Kidney (tissue), 14 donors: ENCODE measurements around the gene CCSAP. TPM values are rescaled to one million over a fixed set of nuclear protein-coding genes. Genes with fewer than 3 reads are reported as not detected.

Source experiments
- DNase-seq, 5 donors: peaks; one replicate each; pipeline ENCODE4 v3.0.0-alpha.2; 2013 to 2020
- FAIRE-seq: peaks from 2 replicates; lab custom pipeline; 2012; peaks lifted over from hg19 to GRCh38; lab: Jason Lieb, UNC
- H3K27ac ChIP-seq, 2 donors: one replicate each; pipeline ENCODE4 v1.7.0; 2013; ENCODE audit warnings: low read depth in 2 of 2, low read length in 2 of 2, inconsistent platforms in 1 of 2
- H3K27me3 ChIP-seq: one replicate; pipeline ENCODE4 v1.7.1; 2013; ENCODE audit warnings: low read length, inconsistent platforms; ENCODE audit not compliant: control insufficient read depth, insufficient read depth
- H3K36me3 ChIP-seq, 3 donors: one replicate each; pipeline versions ENCODE4 v1.7.0 to v1.7.1; 2013; ENCODE audit warnings: low read length in 3 of 3, control low read depth in 1 of 3, inconsistent platforms in 1 of 3; ENCODE audit not compliant: insufficient read depth in 3 of 3, control insufficient read depth in 2 of 3
- H3K4me1 ChIP-seq, 3 donors: one replicate each; pipeline versions ENCODE4 v1.7.0 to v1.7.1; 2013; ENCODE audit warnings: low read length in 3 of 3, inconsistent platforms in 1 of 3, low read depth in 1 of 3; ENCODE audit not compliant: control insufficient read depth in 2 of 3, insufficient read depth in 2 of 3
- H3K4me3 ChIP-seq, 3 donors: one replicate each; pipeline versions ENCODE4 v1.7.0 to v1.8.1; 2013; ENCODE audit warnings: low read length in 3 of 3, control low read depth in 1 of 3, inconsistent platforms in 1 of 3
- H3K9ac ChIP-seq, 3 donors: one replicate each; pipeline versions ENCODE4 v1.7.0 to v1.7.1; 2013; ENCODE audit warnings: low read length in 3 of 3, control low read depth in 1 of 3, inconsistent platforms in 1 of 3
- H3K9me3 ChIP-seq, 3 donors: one replicate each; pipeline versions ENCODE4 v1.7.0 to v1.7.1; 2013; ENCODE audit warnings: low read length in 3 of 3, control low read depth in 1 of 3, inconsistent platforms in 1 of 3; ENCODE audit not compliant: control insufficient read depth in 2 of 3, insufficient read depth in 1 of 3
- intact Hi-C: fragments of 100-400 bp; cut with DNase I; formaldehyde crosslinking; loops from one replicate; pipeline ENCODE4 v1.11.1; 2022
- polyA plus RNA-seq: library from polyadenylated mRNA; stranded (reverse); fragments of 350-450 nt; fragmentation: Illumina TruSeq; extraction: RNeasy Lipid Tissue Mini Kit (QIAGEN cat#74804); gene quantifications from one replicate; pipeline ENCODE4 v1.2.3, GENCODE V29; 2014; ENCODE audit warnings: low read depth, low replicate concordance; ENCODE audit not compliant: insufficient read depth
- total RNA-seq: library from RNA; stranded (reverse); fragmentation: NEBNext Ultra II Directional; extraction: Animal tissue kit (Norgen Biotek cat#: 25700); gene quantifications from one replicate; pipeline ENCODE4 v1.2.1, GENCODE V29; 2021
- TF ChIP-seq, protein P1 (sequence below): IDR thresholded peaks from 3 replicates; pipeline ENCODE4 v1.5.1; 2012; ENCODE audit warnings: mild to moderate bottlenecking, moderate library complexity, borderline replicate concordance; ENCODE audit not compliant: insufficient read depth; ENCODE audit errors: extremely low read depth
- donor health status: control.
- donor health status: control.
- donor health status: control.
- donor health status: control.
- donor health status: control.
- donor health status: DM: yes; HTN: yes; CAD: no.
- donor health status: Normal renal cell carcinoma (clear cell type).

The CCSAP gene
- total and polyA plus RNA-seq, 2 donors from 2014 or later, result 0.84 to 3.1 TPM

DNA sequence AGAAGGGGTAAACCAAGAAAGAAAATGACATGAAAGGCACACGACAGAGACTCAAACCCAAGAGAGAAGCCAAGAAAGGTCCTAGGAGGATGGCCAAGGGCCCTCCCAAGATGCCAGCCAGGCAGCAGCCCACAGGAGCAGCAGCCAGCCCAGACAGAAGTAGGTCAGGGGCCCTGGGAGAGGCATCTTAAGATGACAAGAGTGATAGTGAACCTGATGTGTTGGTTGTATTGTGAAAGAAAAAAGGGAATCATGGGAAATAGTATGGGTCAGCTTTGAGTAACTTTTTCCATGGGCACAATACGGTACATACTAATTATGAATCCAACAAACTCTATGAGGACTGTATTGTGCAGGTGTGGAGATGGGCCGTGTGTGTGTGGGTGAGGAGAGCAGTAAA lies 3.3 kb downstream of the CCSAP start:
- Histone ChIP-seq H3K36me3 (no peaks in the 10 kb centered on the region), H3K4me3 (no peak overlapping the region), H3K9me3 (no peaks in the 10 kb centered on the region), H3K4me1 (peaks cover 0 to 6% (median 0%) of the 10 kb centered on the region in 3 donors), H3K27me3 (no peaks in the 10 kb centered on the region), H3K27ac (no peak overlapping the region), H3K9ac (no peak overlapping the region)
- DNase-seq (no peak), FAIRE-seq (no peak)
- TF ChIP-seq, protein P1, sequence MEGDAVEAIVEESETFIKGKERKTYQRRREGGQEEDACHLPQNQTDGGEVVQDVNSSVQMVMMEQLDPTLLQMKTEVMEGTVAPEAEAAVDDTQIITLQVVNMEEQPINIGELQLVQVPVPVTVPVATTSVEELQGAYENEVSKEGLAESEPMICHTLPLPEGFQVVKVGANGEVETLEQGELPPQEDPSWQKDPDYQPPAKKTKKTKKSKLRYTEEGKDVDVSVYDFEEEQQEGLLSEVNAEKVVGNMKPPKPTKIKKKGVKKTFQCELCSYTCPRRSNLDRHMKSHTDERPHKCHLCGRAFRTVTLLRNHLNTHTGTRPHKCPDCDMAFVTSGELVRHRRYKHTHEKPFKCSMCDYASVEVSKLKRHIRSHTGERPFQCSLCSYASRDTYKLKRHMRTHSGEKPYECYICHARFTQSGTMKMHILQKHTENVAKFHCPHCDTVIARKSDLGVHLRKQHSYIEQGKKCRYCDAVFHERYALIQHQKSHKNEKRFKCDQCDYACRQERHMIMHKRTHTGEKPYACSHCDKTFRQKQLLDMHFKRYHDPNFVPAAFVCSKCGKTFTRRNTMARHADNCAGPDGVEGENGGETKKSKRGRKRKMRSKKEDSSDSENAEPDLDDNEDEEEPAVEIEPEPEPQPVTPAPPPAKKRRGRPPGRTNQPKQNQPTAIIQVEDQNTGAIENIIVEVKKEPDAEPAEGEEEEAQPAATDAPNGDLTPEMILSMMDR, result no peak
- intact Hi-C loops, result no loop called here

DNA sequence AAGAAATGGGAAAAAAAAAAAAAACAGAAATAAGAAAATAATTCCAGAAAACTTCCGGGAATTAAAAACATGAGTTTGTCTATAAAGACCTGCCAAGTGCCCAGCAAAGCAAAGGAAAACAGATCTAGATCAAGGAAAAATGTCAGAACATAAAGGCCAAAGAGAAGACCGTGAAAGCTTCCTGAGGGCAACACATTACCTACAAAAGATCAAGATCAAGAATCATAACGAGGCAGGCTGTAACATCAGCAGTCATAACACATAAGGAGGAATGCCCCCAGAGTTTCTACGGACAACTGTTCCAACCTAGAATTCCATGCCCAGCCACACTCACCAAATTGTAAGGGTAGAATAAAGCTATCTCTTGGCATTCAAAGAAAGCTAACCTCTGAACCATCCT lies 3.8 kb downstream of the CCSAP start:
- no peaks in the 10 kb centered on the region for H3K9me3 ChIP-seq
- no peak overlapping the region for H3K9ac ChIP-seq
- H3K27me3 ChIP-seq, result no peaks in the 10 kb centered on the region
- H3K27ac ChIP-seq, result no peak overlapping the region
- DNase-seq (no peak), FAIRE-seq (no peak)
- intact Hi-C loops, result no loop called here
- no peaks in the 10 kb centered on the region for H3K36me3 ChIP-seq
- peaks cover 0 to 6% (median 0%) of the 10 kb centered on the region in 3 donors for H3K4me1 ChIP-seq
- H3K4me3 ChIP-seq, result no peak overlapping the region
- TF ChIP-seq, protein P1, result no peak

DNA sequence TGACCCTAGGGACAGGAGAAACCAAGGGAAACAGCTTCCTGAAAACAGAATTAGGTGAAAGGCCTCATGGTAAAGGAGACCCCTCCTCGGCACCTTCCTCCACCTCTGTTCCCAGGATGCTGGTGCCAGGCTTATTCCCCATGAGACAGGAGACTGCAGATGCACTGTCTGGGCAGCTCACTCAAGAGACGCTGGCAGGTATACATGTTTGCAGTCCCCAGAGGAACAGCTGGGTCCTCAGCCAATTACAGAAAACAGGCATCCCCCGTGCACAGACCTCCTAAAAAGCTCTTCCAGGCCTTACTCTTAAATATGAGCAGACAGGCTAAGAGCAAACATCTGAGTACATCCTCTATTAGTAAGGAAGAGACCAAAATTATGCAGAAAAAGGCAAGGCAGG lies 6.5 kb downstream of the CCSAP start:
- H3K9ac ChIP-seq, result no peak overlapping the region
- H3K27me3 ChIP-seq, result no peaks in the 10 kb centered on the region
- DNase-seq, result no peak
- FAIRE-seq, result no peak
- no peaks in the 10 kb centered on the region for H3K9me3 ChIP-seq
- H3K4me1 ChIP-seq, result peaks cover 0 to 2% (median 0%) of the 10 kb centered on the region in 3 donors
- no peaks in the 10 kb centered on the region for H3K36me3 ChIP-seq
- intact Hi-C loops, result no loop called here
- H3K4me3 ChIP-seq, result no peak overlapping the region
- TF ChIP-seq, protein P1, result no peak
- H3K27ac ChIP-seq, result no peak overlapping the region

DNA sequence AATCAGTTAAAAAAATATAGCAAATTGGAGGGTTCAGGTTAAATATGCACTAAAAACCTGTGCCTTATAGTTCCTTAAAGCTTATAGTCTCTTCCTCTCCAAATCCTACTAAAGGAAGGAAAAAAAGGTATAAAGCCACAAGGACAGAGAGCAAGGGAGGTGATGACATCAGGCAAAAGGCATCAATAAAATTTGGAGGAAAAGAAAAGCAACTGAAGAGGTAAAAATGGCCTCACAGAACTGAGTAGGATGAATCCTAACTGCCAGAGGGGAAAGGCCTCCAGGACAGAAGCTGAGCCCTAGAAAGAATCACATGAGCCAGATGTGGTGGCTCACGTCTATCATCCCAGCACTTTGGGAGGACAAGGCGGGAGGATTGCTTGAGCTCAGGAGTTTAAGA lies 8.1 kb downstream of the CCSAP start:
- H3K27ac ChIP-seq, result no peak overlapping the region
- TF ChIP-seq, protein P1, result no peak
- no peaks in the 10 kb centered on the region for H3K27me3 ChIP-seq
- no peak overlapping the region for H3K9ac ChIP-seq
- H3K4me3 ChIP-seq, result no peak overlapping the region
- intact Hi-C loops, result no loop called here
- DNase-seq (no peak), FAIRE-seq (no peak)
- no peaks in the 10 kb centered on the region for H3K4me1 ChIP-seq
- H3K36me3 ChIP-seq, result no peaks in the 10 kb centered on the region
- no peaks in the 10 kb centered on the region for H3K9me3 ChIP-seq
